ENCODE results near the gene PLA1A. TPM values are rescaled to one million over a fixed set of nuclear protein-coding genes. Genes with fewer than 3 reads are reported as not detected.
A peak's percentile ranks its signal among the peaks of the same experiment; 100 is the strongest.

PLA1A gene
- total RNA-seq, 1 donor, result not detected

DNA sequence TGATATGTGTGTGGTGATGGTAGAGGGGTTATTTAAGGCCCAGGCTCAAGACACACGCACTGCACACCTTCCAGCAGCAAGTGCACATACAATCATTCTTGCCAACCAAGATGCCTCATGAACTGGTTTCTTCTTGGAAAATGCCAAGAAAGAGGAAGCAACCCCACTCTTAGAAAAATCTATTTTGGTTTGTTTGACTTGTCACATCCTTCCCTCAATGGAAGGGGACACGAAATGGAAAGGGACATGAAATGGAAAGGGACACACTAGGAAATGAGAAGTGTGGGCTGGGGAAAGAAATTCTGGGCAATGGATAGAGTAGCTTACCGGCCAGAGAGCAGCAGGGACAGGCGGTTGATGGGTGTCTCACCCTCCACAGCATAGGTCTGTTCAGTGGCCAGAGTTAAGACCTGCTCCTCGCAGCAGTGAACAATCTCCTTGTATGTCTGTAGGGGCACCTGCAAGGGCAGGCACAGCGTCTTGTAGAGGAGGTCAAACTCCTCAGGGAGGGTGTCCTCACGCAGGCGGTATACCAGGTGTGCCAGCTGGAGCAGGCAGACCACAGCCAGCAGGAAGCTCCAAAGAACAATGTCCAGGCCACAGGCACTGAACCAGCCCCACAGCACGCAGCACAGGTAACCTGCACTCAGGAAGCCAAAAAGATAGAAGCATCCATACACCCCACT lies 62.1 kb downstream of the PLA1A start:
- no peak overlapping the region for H3K4me3 ChIP-seq (ENCODE audit: low read depth, low read length)
- TF ChIP-seq, protein P1, sequence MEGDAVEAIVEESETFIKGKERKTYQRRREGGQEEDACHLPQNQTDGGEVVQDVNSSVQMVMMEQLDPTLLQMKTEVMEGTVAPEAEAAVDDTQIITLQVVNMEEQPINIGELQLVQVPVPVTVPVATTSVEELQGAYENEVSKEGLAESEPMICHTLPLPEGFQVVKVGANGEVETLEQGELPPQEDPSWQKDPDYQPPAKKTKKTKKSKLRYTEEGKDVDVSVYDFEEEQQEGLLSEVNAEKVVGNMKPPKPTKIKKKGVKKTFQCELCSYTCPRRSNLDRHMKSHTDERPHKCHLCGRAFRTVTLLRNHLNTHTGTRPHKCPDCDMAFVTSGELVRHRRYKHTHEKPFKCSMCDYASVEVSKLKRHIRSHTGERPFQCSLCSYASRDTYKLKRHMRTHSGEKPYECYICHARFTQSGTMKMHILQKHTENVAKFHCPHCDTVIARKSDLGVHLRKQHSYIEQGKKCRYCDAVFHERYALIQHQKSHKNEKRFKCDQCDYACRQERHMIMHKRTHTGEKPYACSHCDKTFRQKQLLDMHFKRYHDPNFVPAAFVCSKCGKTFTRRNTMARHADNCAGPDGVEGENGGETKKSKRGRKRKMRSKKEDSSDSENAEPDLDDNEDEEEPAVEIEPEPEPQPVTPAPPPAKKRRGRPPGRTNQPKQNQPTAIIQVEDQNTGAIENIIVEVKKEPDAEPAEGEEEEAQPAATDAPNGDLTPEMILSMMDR (IDR thresholded peaks at IDR 0.05; ENCODE audit: insufficient read depth, low read depth, low read length), result no peak
- DNase-seq (ENCODE audit: low read depth), result no peak

DNA sequence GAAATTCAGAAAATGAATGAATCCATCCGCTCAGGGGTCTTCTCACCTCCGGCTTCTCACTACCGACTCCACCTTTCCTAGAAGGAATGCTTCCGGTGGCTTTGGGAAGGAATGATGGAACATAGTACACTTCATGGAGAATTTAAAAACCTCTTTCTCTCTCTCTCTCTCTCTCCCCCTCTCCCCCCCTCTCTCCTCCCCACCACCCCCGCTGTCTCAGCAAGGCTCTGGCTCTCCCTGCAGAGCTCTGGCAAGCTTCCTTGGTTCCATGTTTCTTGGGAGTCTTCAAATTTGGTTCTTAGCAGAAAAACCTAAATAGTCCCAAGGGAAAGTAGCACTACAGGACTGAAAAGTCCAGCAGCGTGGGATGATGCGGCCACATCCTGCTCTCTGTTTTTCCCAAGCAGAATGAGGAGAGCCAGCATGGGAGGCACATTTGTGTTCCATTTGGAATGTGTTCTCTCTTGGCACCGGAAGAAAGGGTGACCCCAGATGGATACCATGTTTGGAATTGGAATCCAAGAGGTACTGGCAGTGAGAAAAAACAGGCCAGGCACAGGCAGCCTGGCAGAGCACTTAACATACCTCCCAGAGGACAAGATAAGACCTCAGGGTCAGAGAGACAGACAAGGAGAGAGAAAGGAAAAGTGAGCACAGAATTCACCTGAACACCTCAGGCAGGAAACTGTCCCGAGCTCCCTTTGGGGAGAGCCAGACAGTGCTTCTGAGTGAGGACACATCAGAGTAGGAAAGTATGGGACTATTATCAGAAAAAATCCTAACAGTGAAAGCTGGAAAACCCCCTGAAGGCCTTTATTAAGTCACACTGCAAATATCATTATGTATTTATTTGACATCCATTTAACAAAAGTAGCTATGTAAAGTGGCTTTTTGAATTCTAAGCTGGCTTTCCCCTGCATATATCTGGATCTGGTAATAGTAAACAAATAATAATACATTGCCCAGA lies 63.1 kb downstream of the PLA1A start, which contains the start of gene POPDC2:
POPDC2 (minus strand) TSS at position 116 of the 967 bp plus-strand sequence. CDS start 166 bp downstream, outside the sequence.
- TF ChIP-seq, protein P1 (IDR thresholded peaks at IDR 0.05; ENCODE audit: insufficient read depth, low read depth, low read length), result no peak
- no peak within 1 kb of the TSS for H3K4me3 ChIP-seq (ENCODE audit: low read depth, low read length)
- DNase-seq (ENCODE audit: low read depth), result no peak

DNA sequence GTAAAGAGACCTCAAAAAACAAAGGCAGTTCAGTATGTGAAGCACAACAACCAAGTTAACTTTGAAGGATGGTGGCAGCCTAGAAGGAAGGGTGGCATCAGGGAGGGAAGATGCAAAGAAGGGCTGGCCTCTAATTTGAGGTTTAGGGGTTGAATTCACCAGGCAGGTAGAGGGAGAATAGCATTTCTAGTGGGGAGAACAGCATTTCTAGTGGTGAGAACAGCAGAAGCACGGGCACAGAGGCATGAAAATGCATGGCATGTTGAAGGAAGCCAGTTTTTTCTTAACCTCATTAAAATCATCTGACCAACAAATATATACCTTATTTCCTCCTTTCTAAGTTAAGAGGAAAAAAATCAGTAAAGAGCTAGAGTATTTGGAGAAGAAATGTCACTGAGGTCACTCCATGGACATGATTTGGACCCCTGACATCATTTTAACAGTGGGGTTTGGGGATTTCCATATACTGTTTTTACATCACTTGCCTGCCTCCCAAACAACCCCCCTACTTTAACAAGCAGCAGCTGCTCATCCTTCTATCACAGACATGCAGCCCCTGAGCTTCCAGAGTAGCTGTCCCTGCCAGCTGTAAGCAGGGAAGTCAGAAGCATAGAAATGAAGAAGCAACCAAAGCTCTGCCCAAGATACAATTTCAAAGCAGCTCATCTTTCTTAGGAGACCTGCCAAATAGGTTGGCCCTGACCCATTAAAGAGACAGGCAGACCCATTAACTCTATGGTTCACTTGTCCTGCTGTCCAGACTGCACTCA lies 65.1 kb downstream of the PLA1A start:
- H3K4me3 ChIP-seq (ENCODE audit: low read depth, low read length), result no peak overlapping the region
- DNase-seq (ENCODE audit: low read depth), result peak; percentile 38
- TF ChIP-seq, protein P1 (IDR thresholded peaks at IDR 0.05; ENCODE audit: insufficient read depth, low read depth, low read length), result no peak

DNA sequence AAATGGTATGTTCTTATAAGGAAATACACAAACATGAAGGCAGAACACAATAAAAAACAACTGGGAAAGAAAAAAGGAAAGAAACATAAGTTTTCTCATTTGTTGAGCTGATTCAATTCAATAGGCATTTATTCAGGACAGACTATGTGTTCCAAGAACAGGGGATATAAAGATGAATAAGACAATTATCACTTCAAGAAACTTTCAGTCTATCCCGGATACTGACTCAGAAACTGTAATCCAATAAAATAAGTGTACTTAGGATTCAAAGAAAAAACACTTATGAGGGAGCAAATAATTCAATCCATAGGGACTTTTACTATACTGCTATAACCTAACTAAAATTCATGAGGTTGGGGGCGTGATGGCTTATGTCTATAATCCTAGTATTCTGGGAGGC lies 66.2 kb downstream of the PLA1A start:
- H3K4me3 ChIP-seq (ENCODE audit: low read depth, low read length), result no peak overlapping the region
- TF ChIP-seq, protein P1 (IDR thresholded peaks at IDR 0.05; ENCODE audit: insufficient read depth, low read depth, low read length), result no peak
- DNase-seq (ENCODE audit: low read depth), result no peak

DNA sequence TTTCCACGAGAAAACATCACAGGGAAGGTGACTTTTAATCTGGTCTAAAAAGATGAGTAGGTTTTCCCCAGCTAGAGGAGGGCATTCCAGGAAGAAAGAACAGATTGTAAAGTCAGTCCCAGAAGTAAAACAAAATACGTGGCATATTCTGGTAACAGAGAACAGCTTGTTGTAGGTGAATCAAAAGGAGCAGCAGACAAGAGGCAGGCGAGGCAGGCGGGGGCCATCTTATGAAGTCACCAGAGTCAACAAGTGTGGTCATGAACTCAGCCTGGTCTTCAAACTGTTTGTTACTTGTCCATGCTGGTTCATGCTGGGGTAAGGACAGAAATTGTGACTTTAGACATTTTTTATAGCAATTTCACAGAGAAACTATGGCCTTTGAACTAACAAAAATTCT lies 66.7 kb downstream of the PLA1A start:
- no peak for DNase-seq (ENCODE audit: low read depth)
- TF ChIP-seq, protein P1 (IDR thresholded peaks at IDR 0.05; ENCODE audit: insufficient read depth, low read depth, low read length), result no peak
- H3K4me3 ChIP-seq (ENCODE audit: low read depth, low read length), result no peak overlapping the region

DNA sequence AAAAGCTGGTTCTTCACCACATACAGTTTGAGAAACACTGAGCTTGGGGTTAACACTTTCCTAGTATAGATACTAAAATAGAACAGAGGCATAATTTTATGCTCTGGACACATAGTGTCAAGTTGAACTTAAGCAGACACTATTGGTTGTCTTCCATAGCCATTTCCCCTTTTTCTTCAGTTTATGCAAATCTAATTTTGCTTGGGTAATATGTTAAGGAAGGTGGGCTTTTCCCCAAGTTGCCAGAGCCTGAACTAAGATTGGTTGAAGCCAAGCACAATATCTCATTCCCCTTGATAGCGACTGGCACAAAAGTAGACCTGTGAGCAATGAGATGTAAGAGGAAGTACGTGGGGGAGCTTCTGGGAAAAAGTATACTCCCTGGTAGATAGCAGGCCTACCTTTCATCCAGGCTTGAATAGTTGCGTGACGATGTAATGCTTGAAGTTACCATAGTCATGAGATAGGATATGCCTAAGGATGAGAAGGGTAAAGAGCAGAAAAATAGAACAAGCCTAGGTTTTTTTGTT lies 67.2 kb downstream of the PLA1A start:
- no peak overlapping the region for H3K4me3 ChIP-seq (ENCODE audit: low read depth, low read length)
- TF ChIP-seq, protein P1 (IDR thresholded peaks at IDR 0.05; ENCODE audit: insufficient read depth, low read depth, low read length), result no peak
- DNase-seq (ENCODE audit: low read depth), result no peak

All from fibroblast of villous mesenchyme (primary cell).